Measurements from ENCODE around the gene GFRA1. TPM values are rescaled to one million over a fixed set of nuclear protein-coding genes. Genes with fewer than 3 reads are reported as not detected.
A peak's percentile ranks its signal among the peaks of the same experiment; 100 is the strongest.

Gene GFRA1, protein sequence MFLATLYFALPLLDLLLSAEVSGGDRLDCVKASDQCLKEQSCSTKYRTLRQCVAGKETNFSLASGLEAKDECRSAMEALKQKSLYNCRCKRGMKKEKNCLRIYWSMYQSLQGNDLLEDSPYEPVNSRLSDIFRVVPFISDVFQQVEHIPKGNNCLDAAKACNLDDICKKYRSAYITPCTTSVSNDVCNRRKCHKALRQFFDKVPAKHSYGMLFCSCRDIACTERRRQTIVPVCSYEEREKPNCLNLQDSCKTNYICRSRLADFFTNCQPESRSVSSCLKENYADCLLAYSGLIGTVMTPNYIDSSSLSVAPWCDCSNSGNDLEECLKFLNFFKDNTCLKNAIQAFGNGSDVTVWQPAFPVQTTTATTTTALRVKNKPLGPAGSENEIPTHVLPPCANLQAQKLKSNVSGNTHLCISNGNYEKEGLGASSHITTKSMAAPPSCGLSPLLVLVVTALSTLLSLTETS
- polyA plus RNA-seq = 0.01 TPM in 1 of 3 replicates, not detected in the others
- 0.04 TPM for polyA plus RNA-seq (2011; ENCODE audit: low read depth)
- 0.01 and 0.04 TPM in 2 replicates for polyA plus RNA-seq (2011; cell fraction: cytosol; rRNA removed)
- polyA plus RNA-seq (2011; cell fraction: nucleus; rRNA removed) = 0.05 TPM in 1 of 2 replicates, not detected in the other
- 0.01 and 0.08 TPM in 2 replicates for polyA plus RNA-seq (2012; ENCODE audit: low replicate concordance)
- not detected in 3 replicates for polyA minus RNA-seq
- not detected for polyA minus RNA-seq (2011; cell fraction: cytosol; rRNA and poly(A)+ RNA removed)
- polyA minus RNA-seq (2011; cell fraction: nucleus; rRNA and poly(A)+ RNA removed) = not detected in 2 replicates

GRCh38 chr10:116272440-116273283 is at the start of gene GFRA1:
Gene GFRA1 (minus strand): TSS chr10:116273206. CDS start chr10:116272029, 1,177 bp downstream.
- FAIRE-seq (no peak), DNase-seq (ENCODE audit: low read depth, low spot score) (no peak)
- H3K36me3 ChIP-seq (ENCODE audit: control insufficient read depth in 2 of 2, extremely low read depth in 1 of 2, insufficient read depth in 2 of 2, low read length in 2 of 2) = no peaks in the 10 kb centered on the region
- H3K4me3 ChIP-seq (ENCODE audit: control insufficient read depth in 2 of 3, extremely low read depth in 1 of 3, insufficient read depth in 2 of 3, low read depth in 1 of 3, low read length in 3 of 3) = peak within 1 kb of the TSS; percentile 17 to 61 (median 60)
- no peaks in the 10 kb centered on the region for H3K79me2 ChIP-seq (ENCODE audit: control insufficient read depth, insufficient read depth, low read length)
- peak within 1 kb of the TSS; percentile 61 for H2AFZ ChIP-seq (ENCODE audit: control insufficient read depth, low read length)
- no peak within 1 kb of the TSS for H3K9ac ChIP-seq (ENCODE audit: control insufficient read depth, extremely low read depth, insufficient read depth, low read length)
- H3K9me1 ChIP-seq (ENCODE audit: control insufficient read depth, extremely low read depth, insufficient read depth, low read length) = no peaks in the 10 kb centered on the region
- H3K9me3 ChIP-seq (ENCODE audit: control insufficient read depth, low read depth, low read length) = no peaks in the 10 kb centered on the region
- H3K27ac ChIP-seq (ENCODE audit: control insufficient read depth, insufficient read depth, low read length) = no peak within 1 kb of the TSS
- no peak for TF ChIP-seq CTCF (optimal IDR thresholded peaks at IDR 0.05 in 1 of 3, IDR thresholded peaks at IDR 0.05 in 1 of 3, conservative IDR thresholded peaks at IDR 0.05 in 1 of 3; ENCODE audit: extremely low read depth in 1 of 3, insufficient read depth in 2 of 3, low read length in 3 of 3)
- peak; percentile 69 for TF ChIP-seq EZH2 (IDR thresholded peaks at IDR 0.05; ENCODE audit: low read length)
- peaks cover 23% of the 10 kb centered on the region for H3K4me1 ChIP-seq (ENCODE audit: control insufficient read depth, extremely low read depth, insufficient read depth, low read length)
- H3K4me2 ChIP-seq (ENCODE audit: control insufficient read depth, extremely low read depth, insufficient read depth, low read depth, low read length) = peak within 1 kb of the TSS; percentile 86
- dilution Hi-C loops (cut with MboI; ENCODE audit: extremely low pct_ligation_motif_present, low sequenced_read_pairs) = no loop called here
- no peaks in the 10 kb centered on the region for H4K20me1 ChIP-seq (ENCODE audit: control insufficient read depth, extremely low read depth, insufficient read depth, low read length)
- H3K27me3 ChIP-seq (ENCODE audit: control insufficient read depth, extremely low read depth, insufficient read depth, low read length) = peaks cover 64% of the 10 kb centered on the region

DNA sequence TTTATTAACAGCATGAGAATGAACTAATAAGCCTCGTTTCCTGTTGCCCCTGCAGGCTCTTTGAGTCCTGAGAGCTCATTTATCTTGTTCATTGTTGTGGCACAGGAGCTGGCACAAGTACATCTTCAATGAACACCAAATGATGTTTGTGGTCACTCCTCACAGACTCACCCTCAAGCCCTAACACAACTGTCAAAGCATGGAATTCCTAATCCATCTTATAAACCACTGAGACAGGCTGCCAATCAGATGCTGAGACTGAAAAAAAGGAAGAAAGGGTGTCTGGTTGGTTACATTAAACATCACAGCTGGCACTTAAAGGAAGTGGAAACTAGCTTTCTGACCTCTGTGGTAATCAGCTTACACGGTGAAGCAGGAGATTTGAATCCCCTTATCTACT is 43.5 kb upstream of the GFRA1 start:
- Histone ChIP-seq H4K20me1 (ENCODE audit: control insufficient read depth, extremely low read depth, insufficient read depth, low read length) (no peaks in the 10 kb centered on the region), H3K27ac (ENCODE audit: control insufficient read depth, insufficient read depth, low read length) (no peak overlapping the region), H3K36me3 (ENCODE audit: control insufficient read depth in 2 of 2, extremely low read depth in 1 of 2, insufficient read depth in 2 of 2, low read length in 2 of 2) (no peaks in the 10 kb centered on the region), H2AFZ (ENCODE audit: control insufficient read depth, low read length) (peak overlapping the region; percentile 8), H3K9me1 (ENCODE audit: control insufficient read depth, extremely low read depth, insufficient read depth, low read length) (no peaks in the 10 kb centered on the region), H3K27me3 (ENCODE audit: control insufficient read depth, extremely low read depth, insufficient read depth, low read length) (no peaks in the 10 kb centered on the region), H3K4me1 (ENCODE audit: control insufficient read depth, extremely low read depth, insufficient read depth, low read length) (no peaks in the 10 kb centered on the region), H3K4me2 (ENCODE audit: control insufficient read depth, extremely low read depth, insufficient read depth, low read depth, low read length) (no peak overlapping the region), H3K4me3 (ENCODE audit: control insufficient read depth in 2 of 3, extremely low read depth in 1 of 3, insufficient read depth in 2 of 3, low read depth in 1 of 3, low read length in 3 of 3) (no peak overlapping the region), H3K9me3 (ENCODE audit: control insufficient read depth, low read depth, low read length) (no peaks in the 10 kb centered on the region), H3K9ac (ENCODE audit: control insufficient read depth, extremely low read depth, insufficient read depth, low read length) (no peak overlapping the region), H3K79me2 (ENCODE audit: control insufficient read depth, insufficient read depth, low read length) (no peaks in the 10 kb centered on the region)
- FAIRE-seq (no peak), DNase-seq (ENCODE audit: low read depth, low spot score) (no peak)
- TF ChIP-seq EZH2 (IDR thresholded peaks at IDR 0.05; ENCODE audit: low read length) = no peak
- no peak for TF ChIP-seq CTCF (optimal IDR thresholded peaks at IDR 0.05 in 1 of 3, IDR thresholded peaks at IDR 0.05 in 1 of 3, conservative IDR thresholded peaks at IDR 0.05 in 1 of 3; ENCODE audit: extremely low read depth in 1 of 3, insufficient read depth in 2 of 3, low read length in 3 of 3)
- dilution Hi-C loops (cut with MboI; ENCODE audit: extremely low pct_ligation_motif_present, low sequenced_read_pairs) = no loop called here
